OCI-LY7 (cell line): ENCODE data around the gene RIMBP2.

ENCODE experiments used
- EZH2phosphoT487 ChIP-seq: fragments of 200-600 bp; sonication (generic); IDR thresholded peaks from 2 replicates; pipeline ENCODE4 v1.6.1; 2018; ENCODE audit warnings: low read depth, borderline replicate concordance, mild to moderate bottlenecking, mixed run types, antibody characterized with exemption, low read length, moderate library complexity, mixed read lengths
- TF ChIP-seq, protein P1 (sequence below): fragments of 200-600 bp; sonication (generic); conservative IDR thresholded peaks from 2 replicates; pipeline ENCODE4 v1.5.1; 2014; ENCODE audit warnings: mild to moderate bottlenecking, antibody characterized with exemption, low read length, moderate library complexity, mixed read lengths

DNA sequence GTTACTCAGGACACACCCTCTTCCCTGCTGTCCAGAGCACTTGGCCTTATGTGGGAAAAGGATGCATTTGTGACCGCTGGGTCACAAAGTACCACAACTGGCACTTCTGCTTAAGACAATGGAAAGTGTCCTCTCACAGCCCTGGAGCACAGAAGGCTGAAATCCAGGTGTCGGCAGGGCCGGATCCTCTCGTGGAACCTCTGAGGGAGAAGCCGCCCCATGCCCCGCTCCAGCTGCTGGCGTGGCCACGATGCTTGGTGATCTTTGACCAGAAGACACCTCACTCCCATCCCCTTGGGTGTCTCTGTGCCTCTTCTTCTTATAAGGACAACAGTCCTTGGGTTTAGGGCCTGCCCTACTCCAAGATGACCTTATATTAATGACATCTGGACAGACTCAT is 221.4 kb downstream of the RIMBP2 start:
- TF ChIP-seq, protein P1, sequence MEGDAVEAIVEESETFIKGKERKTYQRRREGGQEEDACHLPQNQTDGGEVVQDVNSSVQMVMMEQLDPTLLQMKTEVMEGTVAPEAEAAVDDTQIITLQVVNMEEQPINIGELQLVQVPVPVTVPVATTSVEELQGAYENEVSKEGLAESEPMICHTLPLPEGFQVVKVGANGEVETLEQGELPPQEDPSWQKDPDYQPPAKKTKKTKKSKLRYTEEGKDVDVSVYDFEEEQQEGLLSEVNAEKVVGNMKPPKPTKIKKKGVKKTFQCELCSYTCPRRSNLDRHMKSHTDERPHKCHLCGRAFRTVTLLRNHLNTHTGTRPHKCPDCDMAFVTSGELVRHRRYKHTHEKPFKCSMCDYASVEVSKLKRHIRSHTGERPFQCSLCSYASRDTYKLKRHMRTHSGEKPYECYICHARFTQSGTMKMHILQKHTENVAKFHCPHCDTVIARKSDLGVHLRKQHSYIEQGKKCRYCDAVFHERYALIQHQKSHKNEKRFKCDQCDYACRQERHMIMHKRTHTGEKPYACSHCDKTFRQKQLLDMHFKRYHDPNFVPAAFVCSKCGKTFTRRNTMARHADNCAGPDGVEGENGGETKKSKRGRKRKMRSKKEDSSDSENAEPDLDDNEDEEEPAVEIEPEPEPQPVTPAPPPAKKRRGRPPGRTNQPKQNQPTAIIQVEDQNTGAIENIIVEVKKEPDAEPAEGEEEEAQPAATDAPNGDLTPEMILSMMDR, result no peak
- TF ChIP-seq EZH2phosphoT487, result no peak
